HG03558 (cell line): ENCODE measurements around the gene CTSD.

Source experiments
- ATAC-seq: cut with Tn5 transposase; IDR thresholded peaks from one replicate; pipeline ENCODE4 v1.9.1; 2021; ENCODE audit warnings: moderate number of reproducible peaks; ENCODE audit not compliant: unreplicated experiment; ENCODE audit errors: extremely low read depth

Gene CTSD

GRCh38 chr11:1783725-1784529, 20.2 kb upstream of the CTSD start:
- ATAC-seq = no peak

GRCh38 chr11:1782831-1783724, 19.4 kb upstream of the CTSD start:
- no peak for ATAC-seq

GRCh38 chr11:1782031-1782590, 18.4 kb upstream of the CTSD start:
- no peak for ATAC-seq

- no peak for ATAC-seq
These were observed 17.9 kb upstream of the CTSD start for GRCh38 chr11:1781593-1781975.

- ATAC-seq = no peak
These were observed 17.2 kb upstream of the CTSD start for GRCh38 chr11:1780700-1781592.

GRCh38 chr11:1779806-1780699, 16.3 kb upstream of the CTSD start:
- ATAC-seq = no peak

- ATAC-seq = no peak
These were observed 15.5 kb upstream of the CTSD start for GRCh38 chr11:1779034-1779805.

GRCh38 chr11:1778141-1778911, 14.6 kb upstream of the CTSD start:
- no peak for ATAC-seq

GRCh38 chr11:1777737-1778136, 14.0 kb upstream of the CTSD start:
- ATAC-seq = no peak

GRCh38 chr11:1776944-1777715, 13.4 kb upstream of the CTSD start:
- ATAC-seq = no peak

- no peak for ATAC-seq
These were observed 12.7 kb upstream of the CTSD start for GRCh38 chr11:1776331-1776851.

- ATAC-seq = no peak
These were observed 11.2 kb upstream of the CTSD start for GRCh38 chr11:1774886-1775285.

- no peak for ATAC-seq
These were observed 10.3 kb upstream of the CTSD start for GRCh38 chr11:1773994-1774550.

- no peak for ATAC-seq
These were observed 9.6 kb upstream of the CTSD start for GRCh38 chr11:1773131-1773993.
